ENCODE measurements around the gene SEC62. TPM values are rescaled to one million over a fixed set of nuclear protein-coding genes. Genes with fewer than 3 reads are reported as not detected.

The SEC62 gene
- total and polyA plus RNA-seq, 9 of the 15 experiments (the other 6 are each of a cell fraction or from before 2014, with no cell fraction given): 34.5 to 152 (median 51.8) TPM

- TF ChIP-seq FOXP4 (CRISPR knock-in tag; IDR thresholded peaks at IDR 0.05; ENCODE audit: borderline replicate concordance) (no peak), MEIS2 (IDR thresholded peaks at IDR 0.05; ENCODE audit: partially characterized antibody) (no peak), HMG20B (CRISPR knock-in tag; IDR thresholded peaks at IDR 0.05) (no peak), CBFA2T2 (conservative IDR thresholded peaks at IDR 0.05) (no peak), LARP7 (IDR thresholded peaks at IDR 0.05) (no peak), MBD2 (IDR thresholded peaks at IDR 0.05; ENCODE audit: borderline replicate concordance, low read depth) (peak; percentile 26; the same call in 1 of the 2 replicates), SMARCA4 (IDR thresholded peaks at IDR 0.05) (no peak), ERF (CRISPR knock-in tag; IDR thresholded peaks at IDR 0.05) (no peak), HDAC1 (IDR thresholded peaks at IDR 0.05) (no peak), ZNF699 (CRISPR knock-in tag; IDR thresholded peaks at IDR 0.05; ENCODE audit: insufficient replicate concordance) (no peak), ZNF398 (CRISPR knock-in tag; IDR thresholded peaks at IDR 0.05) (no peak), U2AF1 (optimal IDR thresholded peaks at IDR 0.05; ENCODE audit: low read depth, low read length) (no peak), KDM5B (IDR thresholded peaks at IDR 0.05; ENCODE audit: insufficient replicate concordance, low read depth, low read length) (no peak), L3MBTL2 (IDR thresholded peaks at IDR 0.05) (peak; percentile 37; the same call in 1 of the 2 replicates), AFF4 (CRISPR knock-in tag; IDR thresholded peaks at IDR 0.05) (no peak), E2F6 (IDR thresholded peaks at IDR 0.05; ENCODE audit: borderline replicate concordance in 1 of 2, extremely low read depth in 1 of 2, insufficient read depth in 1 of 2, insufficient read length in 1 of 2, low read depth in 1 of 2, low read length in 1 of 2, poor library complexity in 1 of 2, severe bottlenecking in 1 of 2) (no peak), NFRKB (IDR thresholded peaks at IDR 0.05; ENCODE audit: low read depth) (no peak)
Observed at GRCh38 chr3:170037463-170038433, 71.1 kb downstream of the SEC62 start, which contains the start of gene GPR160 (continued).
